ENCODE measurements around the gene XRCC1. TPM values are rescaled to one million over a fixed set of nuclear protein-coding genes. Genes with fewer than 3 reads are reported as not detected.
A peak's percentile ranks its signal among the peaks of the same experiment; 100 is the strongest.

Gene XRCC1
- total and polyA plus RNA-seq, 10 of the 15 experiments (the other 5 are each of a cell fraction or from before 2014, with no cell fraction given) = 2.0 to 51.1 (median 33.7) TPM

- Histone ChIP-seq H4K20me1 (ENCODE audit: control insufficient read depth, insufficient read depth) (no peaks in the 10 kb centered on the region), H3K4me1 (ENCODE audit: control insufficient read depth, insufficient read depth, low read length) (peaks cover 11% of the 10 kb centered on the region), H3K27ac (ENCODE audit: control insufficient read depth, insufficient read depth) (no peak overlapping the region), H3K9ac (ENCODE audit: control insufficient read depth, insufficient read depth, low read length) (no peak overlapping the region), H3K27me3 (replicated peaks in 1 of 2; ENCODE audit: control insufficient read depth in 2 of 2, insufficient read depth in 2 of 2, low read length in 1 of 2) (no peaks in the 10 kb centered on the region), H3K36me3 (ENCODE audit: control insufficient read depth in 2 of 2, insufficient read depth in 2 of 2, low read length in 1 of 2) (no peaks in the 10 kb centered on the region), H3K9me3 (replicated peaks; ENCODE audit: control insufficient read depth, insufficient read depth, low read length) (no peaks in the 10 kb centered on the region), H3K79me2 (ENCODE audit: control insufficient read depth, insufficient read depth, low read length) (peaks cover 12% of the 10 kb centered on the region), H2AFZ (ENCODE audit: control insufficient read depth, low read depth, low read length) (no peak overlapping the region), H3K4me3 (no peak overlapping the region), H3K4me2 (ENCODE audit: control insufficient read depth, insufficient read depth) (peak overlapping the region; percentile 28)
- SMC1A ChIA-PET (ENCODE audit: uncharacterized antibody, unreplicated experiment) = interaction anchor here (0.6 to 1.6 kb wide), 6 partner anchors 9 to 81 kb away, joined by 3 to 9 read pairs (median 4); no protein-coding TSS in a partner anchor
- RAD21 ChIA-PET (ENCODE audit: unreplicated experiment) = interaction anchor here (0.6 to 3.5 kb wide), 9 partner anchors 8 to 257 kb away, joined by 3 to 23 read pairs (median 4); partner anchors contain the start of genes IRGQ and ZNF576
- intact Hi-C loops (cut with micrococcal nuclease; ENCODE audit: unreplicated experiment) = no loop called here
- 80% methylated on average over 13 of the region's 13 CpGs for WGBS (ENCODE audit: insufficient coverage, insufficient replicate concordance, low lambda C conversion rate, missing lambda C conversion rate)
- FAIRE-seq (no peak), ATAC-seq (no peak), DNase-seq (ENCODE audit: low read depth, low spot score) (no peak)
- CTCF ChIA-PET = interaction anchor here (0.7 to 4.8 kb wide), 6 partner anchors 8 to 124 kb away, joined by 3 to 37 read pairs (median 6); partner anchors contain the start of genes IRGQ and ZNF576
- POLR2A ChIA-PET = interaction anchor here (0.6 to 1.2 kb wide), 8 partner anchors 21 to 301 kb away, joined by 3 to 10 read pairs (median 5); partner anchors contain the start of gene PHLDB3
- no peak for TF ChIP-seq SPI1 (IDR thresholded peaks at IDR 0.05; ENCODE audit: borderline replicate concordance, insufficient read depth, low read depth, low read length)
- no peak for TF ChIP-seq SKIL (IDR thresholded peaks at IDR 0.05; ENCODE audit: low read depth, poor library complexity, severe bottlenecking)
- TF ChIP-seq, protein P1, sequence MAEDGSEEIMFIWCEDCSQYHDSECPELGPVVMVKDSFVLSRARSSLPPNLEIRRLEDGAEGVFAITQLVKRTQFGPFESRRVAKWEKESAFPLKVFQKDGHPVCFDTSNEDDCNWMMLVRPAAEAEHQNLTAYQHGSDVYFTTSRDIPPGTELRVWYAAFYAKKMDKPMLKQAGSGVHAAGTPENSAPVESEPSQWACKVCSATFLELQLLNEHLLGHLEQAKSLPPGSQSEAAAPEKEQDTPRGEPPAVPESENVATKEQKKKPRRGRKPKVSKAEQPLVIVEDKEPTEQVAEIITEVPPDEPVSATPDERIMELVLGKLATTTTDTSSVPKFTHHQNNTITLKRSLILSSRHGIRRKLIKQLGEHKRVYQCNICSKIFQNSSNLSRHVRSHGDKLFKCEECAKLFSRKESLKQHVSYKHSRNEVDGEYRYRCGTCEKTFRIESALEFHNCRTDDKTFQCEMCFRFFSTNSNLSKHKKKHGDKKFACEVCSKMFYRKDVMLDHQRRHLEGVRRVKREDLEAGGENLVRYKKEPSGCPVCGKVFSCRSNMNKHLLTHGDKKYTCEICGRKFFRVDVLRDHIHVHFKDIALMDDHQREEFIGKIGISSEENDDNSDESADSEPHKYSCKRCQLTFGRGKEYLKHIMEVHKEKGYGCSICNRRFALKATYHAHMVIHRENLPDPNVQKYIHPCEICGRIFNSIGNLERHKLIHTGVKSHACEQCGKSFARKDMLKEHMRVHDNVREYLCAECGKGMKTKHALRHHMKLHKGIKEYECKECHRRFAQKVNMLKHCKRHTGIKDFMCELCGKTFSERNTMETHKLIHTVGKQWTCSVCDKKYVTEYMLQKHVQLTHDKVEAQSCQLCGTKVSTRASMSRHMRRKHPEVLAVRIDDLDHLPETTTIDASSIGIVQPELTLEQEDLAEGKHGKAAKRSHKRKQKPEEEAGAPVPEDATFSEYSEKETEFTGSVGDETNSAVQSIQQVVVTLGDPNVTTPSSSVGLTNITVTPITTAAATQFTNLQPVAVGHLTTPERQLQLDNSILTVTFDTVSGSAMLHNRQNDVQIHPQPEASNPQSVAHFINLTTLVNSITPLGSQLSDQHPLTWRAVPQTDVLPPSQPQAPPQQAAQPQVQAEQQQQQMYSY (CRISPR knock-in tag; IDR thresholded peaks at IDR 0.05) = no peak
- TF ChIP-seq POLR2AphosphoS5 (IDR thresholded peaks at IDR 0.05; ENCODE audit: low read length) = no peak
- TF ChIP-seq MTA3 (IDR thresholded peaks at IDR 0.05; ENCODE audit: borderline replicate concordance, low read length) = no peak
- no peak for TF ChIP-seq MEF2B (IDR thresholded peaks at IDR 0.05; ENCODE audit: partially characterized antibody, poor library complexity, severe bottlenecking)
- TF ChIP-seq CBX3 (IDR thresholded peaks at IDR 0.05; ENCODE audit: borderline replicate concordance, low read depth) = no peak
- TF ChIP-seq MYB (IDR thresholded peaks at IDR 0.05; ENCODE audit: borderline replicate concordance, low read depth, low read length) = no peak
- TF ChIP-seq MTA2 (IDR thresholded peaks at IDR 0.05; ENCODE audit: low read depth) = no peak
- TF ChIP-seq STAT3 (IDR thresholded peaks at IDR 0.05; ENCODE audit: low read depth, low read length) = no peak
- TF ChIP-seq ZBTB11 (CRISPR knock-in tag; IDR thresholded peaks at IDR 0.05) = no peak
- TF ChIP-seq RFX5 (IDR thresholded peaks at IDR 0.05; ENCODE audit: low read depth, low read length) = no peak
- in situ Hi-C loops (cut with MboI) = no loop called here
- no TSS peak for BruUV-seq (replicated peaks)
Observed at GRCh38 chr19:43527860-43528622, 47.3 kb downstream of the XRCC1 start.

Measured in GM12878 (cell line).